K562 (cell line): Measurements from ENCODE around the gene TOMT. TPM values are rescaled to one million over a fixed set of nuclear protein-coding genes. Genes with fewer than 3 reads are reported as not detected.

ENCODE experiments used
- ATF1 ChIP-seq, 2 experiments: fragments of 450-650 bp in 1 of 2; IDR thresholded peaks; 2 replicates each; pipeline ENCODE4 v1.6.1; 2016; ENCODE audit warnings: missing compliant biosample characterization in 1 of 2, missing genetic modification characterization in 1 of 2
- BACH1 ChIP-seq: fragments of 200-800 bp; sonication (Bioruptor generic); IDR thresholded peaks from 2 replicates; pipeline ENCODE4 v1.6.1; 2016; ENCODE audit warnings: missing genetic modification characterization, missing compliant biosample characterization
- CBFB ChIP-seq: sonication (generic); formaldehyde crosslinking; IDR thresholded peaks from 2 replicates; pipeline ENCODE4 v1.4.0; 2020; ENCODE audit warnings: mild to moderate bottlenecking, missing genetic modification reagents
- EHMT2 ChIP-seq: fragments of 450-650 bp; IDR thresholded peaks from 2 replicates; pipeline ENCODE4 v1.6.1; 2018; ENCODE audit warnings: antibody characterized with exemption
- ETV6 ChIP-seq, 3 experiments: fragments of 150-350 bp in 1 of 3; sonication (generic) in 1 of 3; formaldehyde crosslinking in 1 of 3; IDR thresholded peaks; 2 replicates each; pipeline versions ENCODE4 v1.6.1 to v1.8.0; 2014 to 2022; ENCODE audit warnings: borderline replicate concordance in 2 of 3, low read depth in 2 of 3, antibody characterized with exemption in 1 of 3, low read length in 1 of 3, mild to moderate bottlenecking in 1 of 3, missing genetic modification reagents in 1 of 3
- GTF2F1 ChIP-seq: IDR thresholded peaks from 2 replicates; pipeline ENCODE4 v1.6.1; 2011; ENCODE audit warnings: low read depth, low read length, improper control_type of control experiment
- HNRNPH1 ChIP-seq: fragments of 200-400 bp; formaldehyde crosslinking; optimal IDR thresholded peaks from 2 replicates; pipeline ENCODE3; 2017; ENCODE audit warnings: low read depth, mild to moderate bottlenecking, low read length, moderate library complexity
- NFRKB ChIP-seq: fragments of 450-650 bp; IDR thresholded peaks from 2 replicates; pipeline ENCODE4 v1.6.1; 2016; ENCODE audit warnings: low read depth
- NR4A1 ChIP-seq, 2 experiments: fragments of 250-450 bp in 1 of 2; fragments of 450-650 bp in 1 of 2; sonication (Bioruptor Pico) in 1 of 2; IDR thresholded peaks; 2 replicates each; pipeline versions ENCODE4 v1.4.0 to v1.6.1; 2016 to 2020; ENCODE audit warnings: mild to moderate bottlenecking in 2 of 2, missing compliant biosample characterization in 1 of 2, missing genetic modification characterization in 1 of 2, moderate library complexity in 1 of 2
- POLR2B ChIP-seq: fragments of 450-650 bp; IDR thresholded peaks from 2 replicates; pipeline ENCODE4 v1.6.1; 2018; ENCODE audit warnings: low read depth; ENCODE audit not compliant: partially characterized antibody
- TEAD1 ChIP-seq, 2 experiments: fragments of 450-650 bp in 1 of 2; sonication (generic) in 1 of 2; formaldehyde crosslinking; IDR thresholded peaks; 2 replicates each; pipeline versions ENCODE4 v1.4.0 to v1.8.0; 2020 to 2022; ENCODE audit warnings: mild to moderate bottlenecking in 2 of 2, missing genetic modification reagents in 1 of 2
- ZKSCAN1 ChIP-seq: fragments of 150-350 bp; IDR thresholded peaks from 2 replicates; pipeline ENCODE4 v1.6.1; 2016; ENCODE audit warnings: low read depth, low read length
- ZNF146 ChIP-seq: IDR thresholded peaks from one replicate; pipeline ENCODE4 v1.6.1; 2018; ENCODE audit warnings: missing compliant biosample characterization; ENCODE audit not compliant: unreplicated experiment
- ZNF282 ChIP-seq: sonication (generic); formaldehyde crosslinking; IDR thresholded peaks from 2 replicates; pipeline ENCODE4 v1.8.1; 2023; ENCODE audit warnings: missing genetic modification reagents
- polyA plus RNA-seq, 8 experiments: library from polyadenylated mRNA; depleted of rRNA in 4 of 8; stranded (reverse) in 5 of 8; unstranded in 3 of 8; fragments of >200 nt; fragmentation: Nextera tagmentation in 2 of 8; fragmentation: Illumina TruSeq in 1 of 8; extraction: Ambion mirVana in 2 of 8; extraction: Trizol in 1 of 8; gene quantifications; 2 replicates each; pipeline versions ENCODE4 v1.2.1 to v1.2.3, GENCODE V29; 2011 to 2014; ENCODE audit warnings: inconsistent platforms in 1 of 8, missing spikeins in 1 of 8
- total RNA-seq, 7 experiments: library from RNA; depleted of rRNA in 6 of 7; stranded (reverse); fragments of >200 nt in 6 of 7; fragmentation: Illumina TruSeq in 2 of 7; extraction: Trizol in 2 of 7; gene quantifications; 2 replicates each; pipeline versions ENCODE4 v1.2.1 to v1.2.3, GENCODE V29; 2011 to 2021; ENCODE audit warnings: low replicate concordance in 1 of 7
- TF ChIP-seq, protein P1 (sequence below): fragments of 450-650 bp; IDR thresholded peaks from 2 replicates; pipeline ENCODE4 v1.6.1; 2016; ENCODE audit warnings: mild to moderate bottlenecking
- TF ChIP-seq, protein P2 (sequence below): sonication (generic); IDR thresholded peaks from 2 replicates; pipeline ENCODE4 v1.6.1; 2016
- TF ChIP-seq, protein P3 (sequence below), 2 experiments: fragments of 450-650 bp in 1 of 2; sonication (generic) in 1 of 2; formaldehyde crosslinking in 1 of 2; IDR thresholded peaks in 1 of 2; conservative IDR thresholded peaks in 1 of 2; 2 replicates each; pipeline versions ENCODE4 v1.6.1 to v1.8.1; 2016 to 2023; ENCODE audit warnings: mild to moderate bottlenecking in 2 of 2, moderate library complexity in 2 of 2, inconsistent platforms in 1 of 2, missing genetic modification reagents in 1 of 2
- TF ChIP-seq, protein P4 (sequence below): sonication (generic); formaldehyde crosslinking; IDR thresholded peaks from 2 replicates; pipeline ENCODE4 v1.8.0; 2022; ENCODE audit warnings: missing genetic modification reagents, mild to moderate bottlenecking, moderate library complexity, borderline replicate concordance
- TF ChIP-seq, protein P5 (sequence below), 2 experiments: fragments of 250-450 bp in 1 of 2; fragments of 450-650 bp in 1 of 2; sonication (Bioruptor Pico) in 1 of 2; IDR thresholded peaks; 2 replicates each; pipeline versions ENCODE4 v1.6.1 to v1.8.0; 2016 to 2021; ENCODE audit warnings: mild to moderate bottlenecking in 2 of 2, moderate library complexity in 2 of 2, missing compliant biosample characterization in 1 of 2, missing genetic modification characterization in 1 of 2

The TOMT gene
- total and polyA plus RNA-seq, 9 of the 15 experiments (the other 6 are each of a cell fraction or from before 2014, with no cell fraction given) = not detected

DNA sequence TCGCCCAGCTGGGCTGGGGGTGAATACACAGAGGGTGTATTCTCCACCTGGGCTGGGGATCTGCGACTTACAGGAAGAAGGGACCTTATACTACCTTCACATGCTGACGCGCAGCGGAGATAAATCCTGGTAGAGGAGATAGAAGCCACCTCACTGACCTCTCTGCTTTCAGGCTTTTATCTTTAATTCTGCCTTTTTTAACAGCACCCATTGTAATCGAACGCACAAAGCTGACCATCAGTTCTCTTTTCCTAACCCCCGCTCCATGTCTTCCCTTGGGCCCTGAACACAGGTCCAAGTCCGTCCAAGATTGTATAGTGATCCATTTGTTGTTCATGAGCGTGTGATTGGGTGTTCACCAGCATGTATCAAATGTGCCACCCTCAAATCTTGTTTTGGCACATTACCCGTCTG lies 2.0 kb upstream of the TOMT start (continued):
- TF ChIP-seq, protein P1, sequence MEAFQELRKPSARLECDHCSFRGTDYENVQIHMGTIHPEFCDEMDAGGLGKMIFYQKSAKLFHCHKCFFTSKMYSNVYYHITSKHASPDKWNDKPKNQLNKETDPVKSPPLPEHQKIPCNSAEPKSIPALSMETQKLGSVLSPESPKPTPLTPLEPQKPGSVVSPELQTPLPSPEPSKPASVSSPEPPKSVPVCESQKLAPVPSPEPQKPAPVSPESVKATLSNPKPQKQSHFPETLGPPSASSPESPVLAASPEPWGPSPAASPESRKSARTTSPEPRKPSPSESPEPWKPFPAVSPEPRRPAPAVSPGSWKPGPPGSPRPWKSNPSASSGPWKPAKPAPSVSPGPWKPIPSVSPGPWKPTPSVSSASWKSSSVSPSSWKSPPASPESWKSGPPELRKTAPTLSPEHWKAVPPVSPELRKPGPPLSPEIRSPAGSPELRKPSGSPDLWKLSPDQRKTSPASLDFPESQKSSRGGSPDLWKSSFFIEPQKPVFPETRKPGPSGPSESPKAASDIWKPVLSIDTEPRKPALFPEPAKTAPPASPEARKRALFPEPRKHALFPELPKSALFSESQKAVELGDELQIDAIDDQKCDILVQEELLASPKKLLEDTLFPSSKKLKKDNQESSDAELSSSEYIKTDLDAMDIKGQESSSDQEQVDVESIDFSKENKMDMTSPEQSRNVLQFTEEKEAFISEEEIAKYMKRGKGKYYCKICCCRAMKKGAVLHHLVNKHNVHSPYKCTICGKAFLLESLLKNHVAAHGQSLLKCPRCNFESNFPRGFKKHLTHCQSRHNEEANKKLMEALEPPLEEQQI = no peak
- TF ChIP-seq, protein P2, sequence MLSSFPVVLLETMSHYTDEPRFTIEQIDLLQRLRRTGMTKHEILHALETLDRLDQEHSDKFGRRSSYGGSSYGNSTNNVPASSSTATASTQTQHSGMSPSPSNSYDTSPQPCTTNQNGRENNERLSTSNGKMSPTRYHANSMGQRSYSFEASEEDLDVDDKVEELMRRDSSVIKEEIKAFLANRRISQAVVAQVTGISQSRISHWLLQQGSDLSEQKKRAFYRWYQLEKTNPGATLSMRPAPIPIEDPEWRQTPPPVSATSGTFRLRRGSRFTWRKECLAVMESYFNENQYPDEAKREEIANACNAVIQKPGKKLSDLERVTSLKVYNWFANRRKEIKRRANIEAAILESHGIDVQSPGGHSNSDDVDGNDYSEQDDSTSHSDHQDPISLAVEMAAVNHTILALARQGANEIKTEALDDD = no peak
- TF ChIP-seq BACH1 = peak; percentile 63; the same call in 1 of the 2 replicates
- TF ChIP-seq CBFB (CRISPR knock-in tag) = peak; percentile 9; the same call in 1 of the 2 replicates
- TF ChIP-seq, protein P3, sequence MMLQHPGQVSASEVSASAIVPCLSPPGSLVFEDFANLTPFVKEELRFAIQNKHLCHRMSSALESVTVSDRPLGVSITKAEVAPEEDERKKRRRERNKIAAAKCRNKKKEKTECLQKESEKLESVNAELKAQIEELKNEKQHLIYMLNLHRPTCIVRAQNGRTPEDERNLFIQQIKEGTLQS (IDR thresholded peaks at IDR 0.05) = no peak
- TF ChIP-seq, protein P3 (CRISPR knock-in tag; conservative IDR thresholded peaks at IDR 0.05) = no peak
- no peak for TF ChIP-seq ZKSCAN1
- no peak for TF ChIP-seq ZNF282 (CRISPR knock-in tag)
- TF ChIP-seq NR4A1 (CRISPR knock-in tag; IDR thresholded peaks at IDR 0.05) = no peak
- 0 out of 2 replicates have a peak, but pooled peaks have one; percentile 14 for TF ChIP-seq NR4A1 (tag; IDR thresholded peaks at IDR 0.05)
- TF ChIP-seq TEAD1 (CRISPR knock-in tag; IDR thresholded peaks at IDR 0.05) = 0 out of 4 replicates have a peak, but pooled peaks of 1 of the 2 experiments have one; percentile 20
- TF ChIP-seq NFRKB = peak; percentile 66; the same call in 1 of the 2 replicates
- TF ChIP-seq ATF1 (CRISPR knock-in tag; IDR thresholded peaks at IDR 0.05) = no peak
- TF ChIP-seq ATF1 (tag; IDR thresholded peaks at IDR 0.05) = peak; percentile 38
- TF ChIP-seq HNRNPH1 = no peak
- TF ChIP-seq EHMT2 = peak; percentile 6; the same call in 1 of the 2 replicates
- 0 out of 2 replicates have a peak, but pooled peaks have one; percentile 4 for TF ChIP-seq GTF2F1
- TF ChIP-seq, protein P4, sequence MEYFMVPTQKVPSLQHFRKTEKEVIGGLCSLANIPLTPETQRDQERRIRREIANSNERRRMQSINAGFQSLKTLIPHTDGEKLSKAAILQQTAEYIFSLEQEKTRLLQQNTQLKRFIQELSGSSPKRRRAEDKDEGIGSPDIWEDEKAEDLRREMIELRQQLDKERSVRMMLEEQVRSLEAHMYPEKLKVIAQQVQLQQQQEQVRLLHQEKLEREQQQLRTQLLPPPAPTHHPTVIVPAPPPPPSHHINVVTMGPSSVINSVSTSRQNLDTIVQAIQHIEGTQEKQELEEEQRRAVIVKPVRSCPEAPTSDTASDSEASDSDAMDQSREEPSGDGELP (CRISPR knock-in tag) = 0 out of 2 replicates have a peak, but pooled peaks have one; percentile 57
- TF ChIP-seq, protein P5, sequence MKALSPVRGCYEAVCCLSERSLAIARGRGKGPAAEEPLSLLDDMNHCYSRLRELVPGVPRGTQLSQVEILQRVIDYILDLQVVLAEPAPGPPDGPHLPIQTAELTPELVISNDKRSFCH (CRISPR knock-in tag; IDR thresholded peaks at IDR 0.05) = no peak
- TF ChIP-seq, protein P5 (tag; IDR thresholded peaks at IDR 0.05) = 0 out of 2 replicates have a peak, but pooled peaks have one; percentile 13
- TF ChIP-seq ETV6 (IDR thresholded peaks at IDR 0.05; ENCODE audit: borderline replicate concordance in 1 of 2, low read depth in 2 of 2, low read length in 1 of 2) = no peak
- TF ChIP-seq ETV6 (CRISPR knock-in tag; IDR thresholded peaks at IDR 0.05; ENCODE audit: borderline replicate concordance) = no peak
- TF ChIP-seq POLR2B = peak; percentile 7
- no peak for TF ChIP-seq ZNF146 (CRISPR knock-in tag)
